GM12874 (cell line): ENCODE results near the gene SUN5.

Source experiments
- CTCF ChIP-seq: IDR thresholded peaks from 2 replicates; pipeline ENCODE4 v1.5.1; 2011; ENCODE audit warnings: low read depth, mild to moderate bottlenecking, control low read depth, low read length, moderate library complexity; ENCODE audit not compliant: insufficient read depth

Gene SUN5

GRCh38 chr20:32945710-32946221, 58.5 kb downstream of the SUN5 start:
- peak; percentile 37 for TF ChIP-seq CTCF

- no peak for TF ChIP-seq CTCF
Observed at GRCh38 chr20:32943490-32944052, 60.7 kb downstream of the SUN5 start.

GRCh38 chr20:32941155-32941885, 62.9 kb downstream of the SUN5 start:
- no peak for TF ChIP-seq CTCF

- no peak for TF ChIP-seq CTCF
Observed at GRCh38 chr20:32934580-32934979, 69.7 kb downstream of the SUN5 start.
